ENCODE measurements around the gene IGFBP7.

The IGFBP7 gene

GRCh38 chr4:57078685-57079521, 31.3 kb downstream of the IGFBP7 start:
- no peak overlapping the region for H4K5ac ChIP-seq (ENCODE audit: low read length)
- no peaks in the 10 kb centered on the region for H3K79me1 ChIP-seq (ENCODE audit: low read length)
- H3K23ac ChIP-seq (ENCODE audit: low read length) = no peak overlapping the region
- no peaks in the 10 kb centered on the region for H3K27me3 ChIP-seq (ENCODE audit: insufficient read depth, low read length, poor library complexity)
- H3K56ac ChIP-seq (ENCODE audit: low read length) = peak overlapping the region; percentile 62
- H3K36me3 ChIP-seq (ENCODE audit: control insufficient read depth, insufficient read depth, low read length) = no peaks in the 10 kb centered on the region
- peak overlapping the region; percentile 66 for H3K18ac ChIP-seq (ENCODE audit: low read length)
- H3K4me2 ChIP-seq (ENCODE audit: low read length) = no peak overlapping the region
- peak overlapping the region; percentile 81 for H3K27ac ChIP-seq (ENCODE audit: low read depth, low read length)
- DNase-seq = peak; percentile 94
- H3K4ac ChIP-seq (ENCODE audit: low read depth, low read length) = no peak overlapping the region
- peak overlapping the region; percentile 41 for H2BK5ac ChIP-seq (ENCODE audit: low read length)
- H3K9ac ChIP-seq (ENCODE audit: low read length) = no peak overlapping the region
- no peak overlapping the region for H2AK5ac ChIP-seq (ENCODE audit: low read length)
- H3K4me3 ChIP-seq (ENCODE audit: low read length) = no peak overlapping the region
- no CpG with 5 or more reads among the region's 10 CpGs for WGBS (ENCODE audit: extremely low coverage, insufficient coverage, low lambda C conversion rate)
- H2BK15ac ChIP-seq (replicated peaks; ENCODE audit: low read depth) = peak overlapping the region; percentile 85
- peak overlapping the region; percentile 90 for H2BK120ac ChIP-seq (ENCODE audit: low read depth, low read length)
- H4K8ac ChIP-seq (ENCODE audit: low read depth, low read length) = no peak overlapping the region
- peaks cover 9% of the 10 kb centered on the region for H3K4me1 ChIP-seq (ENCODE audit: control insufficient read depth, low read depth, low read length)
- H3K79me2 ChIP-seq (ENCODE audit: control insufficient read depth, insufficient read depth, low read length) = no peaks in the 10 kb centered on the region

- peak overlapping the region; percentile 51 for H3K56ac ChIP-seq (ENCODE audit: low read length)
- peak; percentile 95 for DNase-seq
- no peaks in the 10 kb centered on the region for H3K36me3 ChIP-seq (ENCODE audit: control insufficient read depth, insufficient read depth, low read length)
- H4K5ac ChIP-seq (ENCODE audit: low read length) = no peak overlapping the region
- H2AK5ac ChIP-seq (ENCODE audit: low read length) = peak overlapping the region; percentile 40
- peak overlapping the region; percentile 92 for H2BK15ac ChIP-seq (replicated peaks; ENCODE audit: low read depth)
- peak overlapping the region; percentile 81 for H3K27ac ChIP-seq (ENCODE audit: low read depth, low read length)
- H3K4me1 ChIP-seq (ENCODE audit: control insufficient read depth, low read depth, low read length) = peaks cover 9% of the 10 kb centered on the region
- H2BK120ac ChIP-seq (ENCODE audit: low read depth, low read length) = peak overlapping the region; percentile 86
- no peak overlapping the region for H3K4me3 ChIP-seq (ENCODE audit: low read length)
- H3K4ac ChIP-seq (ENCODE audit: low read depth, low read length) = peak overlapping the region; percentile 92
- no peak overlapping the region for H3K23ac ChIP-seq (ENCODE audit: low read length)
- no peaks in the 10 kb centered on the region for H3K79me1 ChIP-seq (ENCODE audit: low read length)
- H2BK5ac ChIP-seq (ENCODE audit: low read length) = peak overlapping the region; percentile 6
- WGBS (ENCODE audit: extremely low coverage, insufficient coverage, low lambda C conversion rate) = no CpG with 5 or more reads among the region's 14 CpGs
- peak overlapping the region; percentile 66 for H3K18ac ChIP-seq (ENCODE audit: low read length)
- H3K9ac ChIP-seq (ENCODE audit: low read length) = no peak overlapping the region
- H4K8ac ChIP-seq (ENCODE audit: low read depth, low read length) = no peak overlapping the region
- no peaks in the 10 kb centered on the region for H3K27me3 ChIP-seq (ENCODE audit: insufficient read depth, low read length, poor library complexity)
- H3K79me2 ChIP-seq (ENCODE audit: control insufficient read depth, insufficient read depth, low read length) = no peaks in the 10 kb centered on the region
- H3K4me2 ChIP-seq (ENCODE audit: low read length) = no peak overlapping the region
These were observed 32.4 kb downstream of the IGFBP7 start for GRCh38 chr4:57077550-57078343.

DNA sequence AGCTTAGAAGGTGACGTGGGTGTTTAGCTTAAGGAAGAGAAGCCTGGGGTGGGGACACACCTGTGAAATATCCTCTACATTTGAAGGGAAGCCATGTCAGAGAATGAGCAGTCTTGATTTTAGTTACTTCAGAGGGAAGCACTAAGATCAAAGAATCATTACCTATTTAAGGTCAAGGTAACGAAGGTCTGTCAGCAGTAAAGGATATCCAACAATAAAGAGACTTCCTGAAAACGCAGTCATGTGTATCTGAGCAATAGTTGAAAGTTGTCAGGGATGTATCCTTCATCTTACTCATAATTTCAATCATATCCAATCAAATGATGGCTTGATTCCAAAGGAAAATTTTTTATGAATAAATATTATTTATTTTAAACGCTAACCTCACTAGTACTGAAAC, 33.5 kb downstream of the IGFBP7 start:
- Histone ChIP-seq H2BK5ac (ENCODE audit: low read length) (no peak overlapping the region), H3K4me2 (ENCODE audit: low read length) (no peak overlapping the region)
- no CpG with 5 or more reads among the region's 4 CpGs for WGBS (ENCODE audit: extremely low coverage, insufficient coverage, low lambda C conversion rate)

DNA sequence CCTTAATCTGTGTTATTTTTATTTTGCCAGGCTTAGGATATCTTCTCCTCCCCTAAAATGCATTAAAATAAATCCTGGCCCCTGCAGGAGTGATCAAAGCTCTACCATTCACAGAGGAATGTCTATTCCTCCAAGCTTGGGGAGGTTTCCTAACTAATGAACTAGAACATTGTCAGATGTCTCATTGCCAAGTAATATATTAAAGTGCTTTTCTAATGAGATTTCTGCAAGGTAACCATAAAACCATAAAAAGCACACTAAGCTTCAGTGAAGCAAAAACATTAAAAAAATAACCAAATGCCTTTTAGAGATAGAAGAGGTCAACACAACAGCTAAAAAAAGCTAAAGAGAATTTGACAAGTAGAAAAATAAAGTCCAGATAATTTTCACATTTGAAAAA, 34.8 kb downstream of the IGFBP7 start:
- Histone ChIP-seq H3K79me1 (ENCODE audit: low read length) (no peaks in the 10 kb centered on the region), H3K79me2 (ENCODE audit: control insufficient read depth, insufficient read depth, low read length) (no peaks in the 10 kb centered on the region), H3K18ac (ENCODE audit: low read length) (no peak overlapping the region), H3K56ac (ENCODE audit: low read length) (no peak overlapping the region), H3K4ac (ENCODE audit: low read depth, low read length) (no peak overlapping the region), H3K27me3 (ENCODE audit: insufficient read depth, low read length, poor library complexity) (no peaks in the 10 kb centered on the region), H3K27ac (ENCODE audit: low read depth, low read length) (no peak overlapping the region), H2AK5ac (ENCODE audit: low read length) (no peak overlapping the region), H2BK120ac (ENCODE audit: low read depth, low read length) (no peak overlapping the region), H3K4me3 (ENCODE audit: low read length) (no peak overlapping the region), H4K5ac (ENCODE audit: low read length) (no peak overlapping the region), H2BK5ac (ENCODE audit: low read length) (no peak overlapping the region), H4K8ac (ENCODE audit: low read depth, low read length) (no peak overlapping the region), H3K4me1 (ENCODE audit: control insufficient read depth, low read depth, low read length) (peaks cover 5% of the 10 kb centered on the region), H2BK15ac (replicated peaks; ENCODE audit: low read depth) (no peak overlapping the region), H3K23ac (ENCODE audit: low read length) (no peak overlapping the region), H3K36me3 (ENCODE audit: control insufficient read depth, insufficient read depth, low read length) (no peaks in the 10 kb centered on the region), H3K9ac (ENCODE audit: low read length) (no peak overlapping the region), H3K4me2 (ENCODE audit: low read length) (no peak overlapping the region)
- no peak for DNase-seq

More for the DNA sequence above, 33.5 kb downstream of the IGFBP7 start:
- H2BK15ac ChIP-seq (replicated peaks; ENCODE audit: low read depth) = no peak overlapping the region
- H2BK120ac ChIP-seq (ENCODE audit: low read depth, low read length) = no peak overlapping the region
- H3K4me1 ChIP-seq (ENCODE audit: control insufficient read depth, low read depth, low read length) = peaks cover 7% of the 10 kb centered on the region
- H3K23ac ChIP-seq (ENCODE audit: low read length) = no peak overlapping the region
- no peaks in the 10 kb centered on the region for H3K27me3 ChIP-seq (ENCODE audit: insufficient read depth, low read length, poor library complexity)
- H3K9ac ChIP-seq (ENCODE audit: low read length) = no peak overlapping the region
- H3K36me3 ChIP-seq (ENCODE audit: control insufficient read depth, insufficient read depth, low read length) = no peaks in the 10 kb centered on the region
- H3K18ac ChIP-seq (ENCODE audit: low read length) = peak overlapping the region; percentile 32
- H3K79me2 ChIP-seq (ENCODE audit: control insufficient read depth, insufficient read depth, low read length) = no peaks in the 10 kb centered on the region
- no peak overlapping the region for H3K27ac ChIP-seq (ENCODE audit: low read depth, low read length)
- H2AK5ac ChIP-seq (ENCODE audit: low read length) = no peak overlapping the region
- no peak overlapping the region for H3K4me3 ChIP-seq (ENCODE audit: low read length)
- peak overlapping the region; percentile 70 for H3K4ac ChIP-seq (ENCODE audit: low read depth, low read length)
- no peaks in the 10 kb centered on the region for H3K79me1 ChIP-seq (ENCODE audit: low read length)
- no peak for DNase-seq
- H4K5ac ChIP-seq (ENCODE audit: low read length) = no peak overlapping the region
- H4K8ac ChIP-seq (ENCODE audit: low read depth, low read length) = no peak overlapping the region
- no peak overlapping the region for H3K56ac ChIP-seq (ENCODE audit: low read length)

- no peak overlapping the region for H4K5ac ChIP-seq (ENCODE audit: low read length)
- H2AK5ac ChIP-seq (ENCODE audit: low read length) = no peak overlapping the region
- H3K4me3 ChIP-seq (ENCODE audit: low read length) = no peak overlapping the region
- H2BK120ac ChIP-seq (ENCODE audit: low read depth, low read length) = no peak overlapping the region
- no peak overlapping the region for H3K23ac ChIP-seq (ENCODE audit: low read length)
- no peak overlapping the region for H2BK5ac ChIP-seq (ENCODE audit: low read length)
- no peak overlapping the region for H3K18ac ChIP-seq (ENCODE audit: low read length)
- H3K27ac ChIP-seq (ENCODE audit: low read depth, low read length) = no peak overlapping the region
- no CpG with 5 or more reads among the region's 4 CpGs for whole genome bisulfite sequencing (ENCODE audit: extremely low coverage, insufficient coverage, low lambda C conversion rate)
- H3K36me3 ChIP-seq (ENCODE audit: control insufficient read depth, insufficient read depth, low read length) = no peaks in the 10 kb centered on the region
- H4K8ac ChIP-seq (ENCODE audit: low read depth, low read length) = no peak overlapping the region
- no peak overlapping the region for H3K4me2 ChIP-seq (ENCODE audit: low read length)
- no peak overlapping the region for H3K9ac ChIP-seq (ENCODE audit: low read length)
- no peak overlapping the region for H3K4ac ChIP-seq (ENCODE audit: low read depth, low read length)
- no peaks in the 10 kb centered on the region for H3K79me2 ChIP-seq (ENCODE audit: control insufficient read depth, insufficient read depth, low read length)
- no peaks in the 10 kb centered on the region for H3K27me3 ChIP-seq (ENCODE audit: insufficient read depth, low read length, poor library complexity)
- DNase-seq = no peak
- no peaks in the 10 kb centered on the region for H3K79me1 ChIP-seq (ENCODE audit: low read length)
- no peak overlapping the region for H2BK15ac ChIP-seq (replicated peaks; ENCODE audit: low read depth)
- H3K4me1 ChIP-seq (ENCODE audit: control insufficient read depth, low read depth, low read length) = peaks cover 5% of the 10 kb centered on the region
- H3K56ac ChIP-seq (ENCODE audit: low read length) = no peak overlapping the region
These were observed 35.4 kb downstream of the IGFBP7 start for GRCh38 chr4:57074744-57075143.
